CD8-positive, alpha-beta memory T cell (primary cell): ENCODE data around the gene GRID1. TPM values are rescaled to one million over a fixed set of nuclear protein-coding genes. Genes with fewer than 3 reads are reported as not detected.

Experiments used
- CTCF ChIA-PET: fragments of 350-600 bp; sonication (Branson Sonifier 250); formaldehyde crosslinking; loops from one replicate; lab custom pipeline; 2021; ENCODE audit warnings: antibody characterized with exemption; lab: Charles Lee
- POLR2A ChIA-PET: fragments of 350-600 bp; sonication (Branson Sonifier 250); formaldehyde crosslinking; loops from one replicate; lab custom pipeline; 2021; ENCODE audit warnings: antibody characterized with exemption; lab: Charles Lee
- DNase-seq, 5 donors: peaks; one replicate each; pipeline versions ENCODE4 v3.0.0 to v3.0.0-alpha.2; 2020 to 2022; ENCODE audit warnings: mixed read lengths in 1 of 5
- H3K27ac ChIP-seq: one replicate; pipeline ENCODE4 v1.7.0; 2013; ENCODE audit warnings: low read depth, mild to moderate bottlenecking, low read length, moderate library complexity
- H3K27me3 ChIP-seq: 2 replicates; pipeline ENCODE4 v1.7.0; 2013; ENCODE audit warnings: low read length, mild to moderate bottlenecking; ENCODE audit not compliant: insufficient read depth, poor library complexity, severe bottlenecking
- H3K36me3 ChIP-seq: 2 replicates; pipeline ENCODE4 v1.7.0; 2013; ENCODE audit warnings: mild to moderate bottlenecking, low read length, moderate library complexity; ENCODE audit not compliant: insufficient read depth
- H3K4me1 ChIP-seq: 2 replicates; pipeline ENCODE4 v1.7.0; 2013; ENCODE audit warnings: mild to moderate bottlenecking, low read length, moderate library complexity; ENCODE audit not compliant: insufficient read depth
- H3K4me3 ChIP-seq: 2 replicates; pipeline ENCODE4 v1.7.0; 2013; ENCODE audit warnings: mild to moderate bottlenecking, low read length
- H3K9me3 ChIP-seq: 2 replicates; pipeline ENCODE4 v1.7.0; 2013; ENCODE audit warnings: mild to moderate bottlenecking, low read length
- H3K27ac Mint-ChIP-seq, 8 donors: one replicate each; pipeline ENCODE4 v1.8.0; 2020 to 2021; ENCODE audit warnings: mixed read lengths in 8 of 8, mild to moderate bottlenecking in 6 of 8, inconsistent platforms in 3 of 8, moderate library complexity in 3 of 8
- H3K27me3 Mint-ChIP-seq, 2 donors: one replicate each; pipeline ENCODE4 v1.8.0; 2020 to 2021; ENCODE audit warnings: mixed read lengths in 2 of 2, mild to moderate bottlenecking in 1 of 2, moderate library complexity in 1 of 2
- H3K36me3 Mint-ChIP-seq, 3 donors: one replicate each; pipeline ENCODE4 v1.8.0; 2020 to 2021; ENCODE audit warnings: mixed read lengths in 3 of 3, inconsistent platforms in 1 of 3, mild to moderate bottlenecking in 1 of 3
- H3K4me1 Mint-ChIP-seq, 3 donors: one replicate each; pipeline ENCODE4 v1.8.0; 2020 to 2021; ENCODE audit warnings: mixed read lengths in 3 of 3, inconsistent platforms in 1 of 3, mild to moderate bottlenecking in 1 of 3
- H3K4me3 Mint-ChIP-seq, 7 donors: one replicate each; pipeline ENCODE4 v1.8.0; 2020 to 2021; ENCODE audit warnings: mixed read lengths in 7 of 7, mild to moderate bottlenecking in 6 of 7, moderate library complexity in 4 of 7, inconsistent platforms in 2 of 7
- H3K9me3 Mint-ChIP-seq, 5 donors: one replicate each; pipeline ENCODE4 v1.8.0; 2020 to 2022; ENCODE audit warnings: mixed read lengths in 5 of 5, mild to moderate bottlenecking in 3 of 5, moderate library complexity in 2 of 5, inconsistent platforms in 1 of 5
- polyA plus RNA-seq: library from polyadenylated mRNA; unstranded; fragments of 300-500 nt; fragmentation: Illumina TruSeq; gene quantifications from one replicate; pipeline ENCODE4 v1.2.3, GENCODE V29; 2021
- total RNA-seq, 2 experiments: library from RNA; stranded (reverse); gene quantifications; one replicate each; pipeline ENCODE4 v1.2.3, GENCODE V29; 2021

The GRID1 gene
- total and polyA plus RNA-seq, 3 experiments from 2014 or later, result not detected

DNA sequence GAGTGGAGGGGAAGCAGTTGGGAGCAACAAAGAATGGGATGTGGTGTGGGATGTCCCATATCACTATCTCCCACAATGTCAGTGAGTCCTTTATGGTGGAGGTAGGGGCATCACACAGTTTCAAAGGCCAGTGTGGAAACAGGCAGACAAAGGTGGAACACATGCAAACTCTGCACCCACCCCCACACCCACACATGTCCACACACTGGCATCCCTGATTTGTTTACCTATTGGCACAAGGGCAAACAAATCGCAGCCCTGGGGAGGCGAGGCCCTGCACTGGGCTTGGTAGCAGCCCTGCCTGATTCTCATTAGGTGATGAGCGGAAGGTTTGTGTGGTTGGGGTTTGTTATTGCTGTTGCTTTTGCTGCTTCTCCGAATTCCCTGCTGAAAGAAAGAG lies 243.3 kb downstream of the GRID1 start:
- Mint-ChIP-seq H3K9me3 (no peaks in the 10 kb centered on the region), H3K4me3 (no peak overlapping the region), H3K4me1 (no peaks in the 10 kb centered on the region), H3K36me3 (no peaks in the 10 kb centered on the region), H3K27me3 (peaks cover 2 to 11% of the 10 kb centered on the region in 2 donors), H3K27ac (no peak overlapping the region)
- H3K4me3 ChIP-seq, result no peak overlapping the region
- H3K4me1 ChIP-seq, result no peaks in the 10 kb centered on the region
- H3K36me3 ChIP-seq, result no peaks in the 10 kb centered on the region
- POLR2A ChIA-PET, result no interaction called here
- no peaks in the 10 kb centered on the region for H3K27me3 ChIP-seq
- no peak for DNase-seq
- H3K9me3 ChIP-seq, result no peaks in the 10 kb centered on the region
- no peak overlapping the region for H3K27ac ChIP-seq
- CTCF ChIA-PET, result no interaction called here

DNA sequence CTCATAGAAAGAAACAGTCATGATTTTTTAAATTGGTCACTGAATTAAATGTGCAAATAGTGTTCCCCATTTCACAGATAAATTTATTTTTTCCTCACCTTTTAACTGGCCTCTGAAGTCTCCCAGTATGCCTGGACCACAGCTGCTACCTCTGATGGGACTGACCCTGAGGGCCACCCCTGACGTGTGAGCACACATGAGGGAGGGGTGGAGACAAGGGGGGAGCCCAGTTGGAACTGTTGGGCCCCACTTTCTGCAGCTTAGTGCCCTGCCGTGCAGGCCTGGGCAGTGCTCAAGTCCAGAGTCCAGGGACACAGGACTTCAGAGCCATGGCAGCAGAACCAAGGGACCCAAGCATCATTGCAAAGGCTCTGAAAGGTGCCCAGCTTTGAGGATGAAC lies 243.9 kb downstream of the GRID1 start:
- peaks cover 0 to 9% of the 10 kb centered on the region in 2 donors for H3K27me3 Mint-ChIP-seq
- no peaks in the 10 kb centered on the region for H3K36me3 Mint-ChIP-seq
- POLR2A ChIA-PET, result no interaction called here
- no peak overlapping the region for H3K4me3 Mint-ChIP-seq
- H3K4me1 ChIP-seq, result no peaks in the 10 kb centered on the region
- no peaks in the 10 kb centered on the region for H3K36me3 ChIP-seq
- H3K4me1 Mint-ChIP-seq, result no peaks in the 10 kb centered on the region
- DNase-seq, result no peak
- no peak overlapping the region for H3K27ac ChIP-seq
- no peak overlapping the region for H3K4me3 ChIP-seq
- no peaks in the 10 kb centered on the region for H3K27me3 ChIP-seq
- H3K9me3 Mint-ChIP-seq, result no peaks in the 10 kb centered on the region
- CTCF ChIA-PET, result no interaction called here
- H3K9me3 ChIP-seq, result no peaks in the 10 kb centered on the region
- H3K27ac Mint-ChIP-seq, result no peak overlapping the region

DNA sequence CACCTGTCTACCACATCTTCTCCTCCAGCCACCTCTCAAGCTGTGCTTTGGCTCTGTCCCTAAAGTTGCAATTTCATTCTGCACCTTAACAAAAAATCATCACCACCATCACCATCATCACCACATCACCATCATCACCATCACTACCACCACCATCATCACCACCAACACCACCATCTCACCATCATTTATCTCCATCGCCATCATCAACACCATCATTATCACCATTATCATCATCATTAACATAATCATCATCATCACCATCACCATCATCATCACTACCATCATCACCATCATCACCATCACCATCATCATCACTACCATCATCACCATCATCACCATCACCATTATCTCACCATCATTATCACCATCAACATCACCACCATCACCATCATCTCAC lies 245.4 kb downstream of the GRID1 start:
- no peak for DNase-seq
- H3K27me3 ChIP-seq, result no peaks in the 10 kb centered on the region
- peaks cover 0 to 6% of the 10 kb centered on the region in 2 donors for H3K27me3 Mint-ChIP-seq
- H3K4me1 ChIP-seq, result no peaks in the 10 kb centered on the region
- H3K36me3 Mint-ChIP-seq, result no peaks in the 10 kb centered on the region
- CTCF ChIA-PET, result no interaction called here
- H3K27ac Mint-ChIP-seq, result no peak overlapping the region
- H3K4me3 ChIP-seq, result no peak overlapping the region
- H3K36me3 ChIP-seq, result no peaks in the 10 kb centered on the region
- POLR2A ChIA-PET, result no interaction called here
- no peaks in the 10 kb centered on the region for H3K9me3 Mint-ChIP-seq
- no peak overlapping the region for H3K27ac ChIP-seq
- no peaks in the 10 kb centered on the region for H3K9me3 ChIP-seq
- no peak overlapping the region for H3K4me3 Mint-ChIP-seq
- no peaks in the 10 kb centered on the region for H3K4me1 Mint-ChIP-seq

DNA sequence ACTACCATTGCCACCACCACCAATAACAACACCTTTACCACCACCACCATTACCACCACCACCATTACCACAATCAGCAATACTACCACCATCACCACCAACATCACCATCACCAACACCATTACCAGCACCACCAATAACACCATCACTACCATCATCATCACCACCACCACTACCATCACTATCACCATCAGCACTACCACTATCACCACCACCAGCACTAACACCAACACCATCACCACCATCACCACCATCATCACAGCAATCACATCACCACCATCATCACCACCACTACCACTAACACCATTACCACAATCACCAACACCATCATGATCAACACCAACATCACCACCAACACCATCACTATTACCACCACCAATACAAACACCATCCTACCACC lies 249.5 kb downstream of the GRID1 start:
- H3K27me3 ChIP-seq, result no peaks in the 10 kb centered on the region
- no peaks in the 10 kb centered on the region for H3K4me1 ChIP-seq
- H3K9me3 ChIP-seq, result no peaks in the 10 kb centered on the region
- CTCF ChIA-PET, result no interaction called here
- H3K36me3 ChIP-seq, result no peaks in the 10 kb centered on the region
- H3K27me3 Mint-ChIP-seq, result peaks cover 4 to 12% of the 10 kb centered on the region in 2 donors
- H3K4me1 Mint-ChIP-seq, result no peaks in the 10 kb centered on the region
- H3K27ac ChIP-seq, result no peak overlapping the region
- H3K4me3 Mint-ChIP-seq, result no peak overlapping the region
- no peaks in the 10 kb centered on the region for H3K9me3 Mint-ChIP-seq
- H3K4me3 ChIP-seq, result no peak overlapping the region
- H3K27ac Mint-ChIP-seq, result no peak overlapping the region
- no peak for DNase-seq
- H3K36me3 Mint-ChIP-seq, result no peaks in the 10 kb centered on the region
- POLR2A ChIA-PET, result no interaction called here

DNA sequence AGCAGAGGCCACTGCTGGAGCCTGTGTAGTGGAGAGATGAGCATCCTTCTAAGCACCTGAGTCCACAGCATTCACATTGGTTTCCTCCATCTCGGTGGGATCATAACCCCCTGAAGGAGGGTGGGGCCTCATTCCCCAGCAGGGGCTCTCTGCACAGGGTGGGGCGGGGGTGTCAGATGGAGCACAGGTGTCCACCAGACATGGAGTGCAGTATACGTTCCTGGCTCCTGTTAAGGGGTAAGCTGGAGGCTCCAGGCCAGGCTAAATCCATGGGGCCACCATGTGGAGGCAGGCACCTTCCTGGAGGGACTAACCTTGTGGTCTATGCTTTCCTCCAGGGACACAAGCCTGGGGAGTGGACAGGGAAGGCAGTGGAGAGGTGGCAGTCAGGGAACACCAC lies 252.6 kb downstream of the GRID1 start:
- Histone ChIP-seq H3K27ac (no peak overlapping the region), H3K4me1 (no peaks in the 10 kb centered on the region), H3K4me3 (no peak overlapping the region), H3K27me3 (no peaks in the 10 kb centered on the region), H3K36me3 (no peaks in the 10 kb centered on the region), H3K9me3 (no peaks in the 10 kb centered on the region)
- no peak for DNase-seq
- POLR2A ChIA-PET, result no interaction called here
- Mint-ChIP-seq H3K4me3 (no peak overlapping the region), H3K27ac (no peak overlapping the region), H3K9me3 (no peaks in the 10 kb centered on the region), H3K4me1 (no peaks in the 10 kb centered on the region), H3K27me3 (peaks cover 4 to 12% of the 10 kb centered on the region in 2 donors), H3K36me3 (no peaks in the 10 kb centered on the region)
- CTCF ChIA-PET, result no interaction called here

DNA sequence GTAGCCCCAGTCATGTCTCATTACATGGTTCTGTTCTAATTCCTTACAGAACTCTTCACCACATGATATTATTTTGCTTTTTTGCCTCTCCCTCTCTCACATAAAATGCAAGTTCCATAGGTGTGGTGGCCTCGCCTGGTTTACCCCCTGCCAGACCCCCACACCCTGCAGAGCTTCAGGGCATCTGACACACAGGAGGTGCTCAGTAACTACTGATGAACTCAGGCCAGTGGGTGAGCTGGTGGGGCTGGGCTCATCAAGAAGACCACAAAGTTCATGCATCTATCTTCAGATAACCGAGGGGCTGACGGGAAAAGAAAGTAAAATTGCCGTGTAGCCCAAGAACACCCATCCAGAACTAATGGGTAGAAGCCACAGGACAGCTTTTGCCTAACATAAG lies 253.1 kb downstream of the GRID1 start:
- Histone ChIP-seq H3K9me3 (no peaks in the 10 kb centered on the region), H3K27ac (no peak overlapping the region), H3K4me1 (no peaks in the 10 kb centered on the region), H3K27me3 (no peaks in the 10 kb centered on the region), H3K36me3 (no peaks in the 10 kb centered on the region), H3K4me3 (no peak overlapping the region)
- Mint-ChIP-seq H3K9me3 (no peaks in the 10 kb centered on the region), H3K36me3 (no peaks in the 10 kb centered on the region), H3K4me1 (no peaks in the 10 kb centered on the region), H3K27me3 (peaks cover 4 to 12% of the 10 kb centered on the region in 2 donors), H3K4me3 (no peak overlapping the region), H3K27ac (no peak overlapping the region)
- CTCF ChIA-PET, result no interaction called here
- POLR2A ChIA-PET, result no interaction called here
- DNase-seq, result no peak

DNA sequence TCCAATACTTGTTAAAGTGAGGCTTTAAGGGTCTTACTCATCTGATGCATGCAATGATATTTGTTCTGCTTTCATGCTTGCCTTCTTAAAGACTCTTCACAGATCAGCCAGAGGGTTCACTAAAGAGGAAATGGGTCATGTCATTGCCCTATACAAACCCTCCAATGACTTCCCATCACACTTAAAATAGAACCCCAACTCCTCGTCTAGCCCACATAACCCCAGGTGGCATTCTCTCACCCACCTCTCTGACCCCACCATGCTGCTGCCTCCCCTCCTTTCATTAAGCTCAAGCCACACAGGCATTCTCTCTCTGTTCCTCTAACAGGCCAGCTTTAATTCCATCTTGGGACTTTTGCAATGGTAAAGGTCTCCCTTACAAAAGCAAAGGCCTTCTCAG lies 253.6 kb downstream of the GRID1 start:
- H3K4me3 ChIP-seq, result no peak overlapping the region
- no peaks in the 10 kb centered on the region for H3K36me3 ChIP-seq
- H3K27me3 ChIP-seq, result no peaks in the 10 kb centered on the region
- H3K4me1 Mint-ChIP-seq, result no peaks in the 10 kb centered on the region
- no peak for DNase-seq
- H3K27me3 Mint-ChIP-seq, result peaks cover 4 to 12% of the 10 kb centered on the region in 2 donors
- no peaks in the 10 kb centered on the region for H3K9me3 ChIP-seq
- no peaks in the 10 kb centered on the region for H3K4me1 ChIP-seq
- no peak overlapping the region for H3K4me3 Mint-ChIP-seq
- ChIA-PET CTCF (no interaction called here), POLR2A (no interaction called here)
- H3K36me3 Mint-ChIP-seq, result no peaks in the 10 kb centered on the region
- no peak overlapping the region for H3K27ac ChIP-seq
- H3K27ac Mint-ChIP-seq, result no peak overlapping the region
- no peaks in the 10 kb centered on the region for H3K9me3 Mint-ChIP-seq

DNA sequence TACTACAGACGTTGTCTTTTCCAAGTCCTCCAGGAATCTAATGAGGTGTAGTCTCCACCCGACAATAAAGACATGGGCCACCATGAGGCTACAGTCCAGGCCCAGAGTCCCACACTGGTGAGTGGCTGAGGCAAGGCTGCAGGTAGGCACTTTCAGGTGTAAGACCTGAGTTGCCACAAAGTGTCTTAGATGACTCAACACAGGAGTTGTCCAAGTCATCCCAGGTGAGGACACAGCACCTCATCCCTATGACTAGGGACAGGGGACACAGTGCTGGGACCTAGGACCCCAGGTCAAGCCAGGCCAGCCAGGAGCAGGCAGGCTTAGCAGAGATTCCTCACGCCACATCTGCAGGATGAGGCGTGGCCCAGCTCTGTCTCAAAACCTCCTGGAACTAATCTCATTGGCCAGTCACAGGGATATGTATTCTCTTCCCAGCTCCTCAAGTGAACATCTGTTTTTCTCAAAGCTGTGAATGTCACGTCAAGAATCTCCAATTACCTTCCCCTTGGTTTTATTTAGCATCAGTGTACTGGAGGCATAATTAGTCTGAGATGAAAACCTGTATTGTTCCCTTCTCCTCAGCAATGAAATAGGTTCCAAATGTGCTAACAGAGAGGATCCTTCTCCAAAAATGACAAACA lies 254.6 kb downstream of the GRID1 start:
- CTCF ChIA-PET, result no interaction called here
- Histone ChIP-seq H3K4me3 (no peak overlapping the region), H3K27me3 (no peaks in the 10 kb centered on the region), H3K4me1 (no peaks in the 10 kb centered on the region), H3K9me3 (no peaks in the 10 kb centered on the region), H3K27ac (no peak overlapping the region), H3K36me3 (no peaks in the 10 kb centered on the region)
- no peaks in the 10 kb centered on the region for H3K9me3 Mint-ChIP-seq
- DNase-seq, result no peak
- H3K27me3 Mint-ChIP-seq, result peaks cover 6 to 12% of the 10 kb centered on the region in 2 donors
- POLR2A ChIA-PET, result no interaction called here
- no peak overlapping the region for H3K27ac Mint-ChIP-seq
- no peak overlapping the region for H3K4me3 Mint-ChIP-seq
- H3K36me3 Mint-ChIP-seq, result no peaks in the 10 kb centered on the region
- no peaks in the 10 kb centered on the region for H3K4me1 Mint-ChIP-seq
